ENCODE measurements around the gene STAC3. TPM values are rescaled to one million over a fixed set of nuclear protein-coding genes. Genes with fewer than 3 reads are reported as not detected.
"Not testable (repeated sequence)": the region's sequence is repeated elsewhere in the genome, so short reads cannot be mapped to it uniquely, and the experiment has no call there.

Gene STAC3
- 1 to 10 TPM in 8 of 9 donors, under 1 TPM in 1; 0.30 to 4.1 (median 2.4) TPM for total RNA-seq
- polyA plus RNA-seq, result 10 to 100 TPM in 1 of 3 donors, 1 to 10 TPM in 2; 2.0 to 10.5 (median 4.5) TPM
- long read RNA-seq, donor 1, result 0 reads
- long read RNA-seq, donor 2, partial matches to known transcripts, result 0 of 1 reads
- long read RNA-seq, donor 2, other reads (novel, unspliced or antisense), result 0 of 1 reads
- long read RNA-seq, donor 3, result 0 reads
- long read RNA-seq, donor 4, partial matches to known transcripts, result 1 of 1 reads
- long read RNA-seq, donor 4, other reads (novel, unspliced or antisense), result 0 of 1 reads
- long read RNA-seq, donor 5, partial matches to known transcripts, result 0 of 1 reads
- long read RNA-seq, donor 5, other reads (novel, unspliced or antisense), result 1 of 1 reads
- long read RNA-seq, donor 6, result 0 reads
- long read RNA-seq, donor 7, result 0 reads
- long read RNA-seq, donor 8, result 0 reads
- long read RNA-seq, donor 9, result 0 reads
- long read RNA-seq, donor 10, result 0 reads

DNA sequence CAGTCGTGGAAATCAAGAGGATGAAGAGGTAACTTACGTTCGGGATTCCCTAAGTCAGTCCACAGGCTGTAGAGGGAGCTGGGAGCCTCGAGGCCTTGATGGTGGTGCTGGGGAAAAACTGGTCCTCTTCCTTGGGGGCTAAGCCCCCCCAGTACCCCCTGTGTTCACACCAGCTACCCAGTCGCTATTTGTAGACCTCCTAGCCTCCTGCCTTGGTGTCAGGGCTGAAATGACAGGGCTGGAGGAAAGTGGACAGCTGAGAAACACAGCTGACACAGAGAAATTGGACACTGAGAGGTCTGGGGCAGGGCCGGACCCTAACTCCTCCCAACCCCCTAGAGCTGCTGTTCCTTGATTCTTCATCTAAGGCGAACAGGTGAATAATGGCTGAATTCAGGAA is at the start of gene STAC3:
TSS of gene STAC3 (minus strand) at position 232 of the 400 bp plus-strand sequence. CDS start 1,551 bp downstream, outside the sequence.
- H3K4me3 ChIP-seq, result no peak within 1 kb of the TSS
- no peak within 1 kb of the TSS for H3K27ac ChIP-seq
- WGBS, 4 donors, result 49 to 81% (median 71%) methylated on average over 7 of the region's 7 CpGs
- peaks cover 0 to 9% of the 10 kb centered on the region in 2 donors for H3K36me3 ChIP-seq (replicated peaks in 1 of 2)
- DNase-seq, result peak in 1 of 7 donors; percentile 42
- no peaks in the 10 kb centered on the region for H3K27me3 ChIP-seq
- intact Hi-C loops (cut with DNase I), result no loop called here
- no peak for TF ChIP-seq POLR2A (IDR thresholded peaks at IDR 0.05)
- TF ChIP-seq, protein P1, sequence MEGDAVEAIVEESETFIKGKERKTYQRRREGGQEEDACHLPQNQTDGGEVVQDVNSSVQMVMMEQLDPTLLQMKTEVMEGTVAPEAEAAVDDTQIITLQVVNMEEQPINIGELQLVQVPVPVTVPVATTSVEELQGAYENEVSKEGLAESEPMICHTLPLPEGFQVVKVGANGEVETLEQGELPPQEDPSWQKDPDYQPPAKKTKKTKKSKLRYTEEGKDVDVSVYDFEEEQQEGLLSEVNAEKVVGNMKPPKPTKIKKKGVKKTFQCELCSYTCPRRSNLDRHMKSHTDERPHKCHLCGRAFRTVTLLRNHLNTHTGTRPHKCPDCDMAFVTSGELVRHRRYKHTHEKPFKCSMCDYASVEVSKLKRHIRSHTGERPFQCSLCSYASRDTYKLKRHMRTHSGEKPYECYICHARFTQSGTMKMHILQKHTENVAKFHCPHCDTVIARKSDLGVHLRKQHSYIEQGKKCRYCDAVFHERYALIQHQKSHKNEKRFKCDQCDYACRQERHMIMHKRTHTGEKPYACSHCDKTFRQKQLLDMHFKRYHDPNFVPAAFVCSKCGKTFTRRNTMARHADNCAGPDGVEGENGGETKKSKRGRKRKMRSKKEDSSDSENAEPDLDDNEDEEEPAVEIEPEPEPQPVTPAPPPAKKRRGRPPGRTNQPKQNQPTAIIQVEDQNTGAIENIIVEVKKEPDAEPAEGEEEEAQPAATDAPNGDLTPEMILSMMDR (IDR thresholded peaks at IDR 0.05), result no peak
- H3K4me1 ChIP-seq (replicated peaks in 1 of 2), result no peaks in the 10 kb centered on the region
- H3K9me3 ChIP-seq (replicated peaks in 1 of 3), result no peaks in the 10 kb centered on the region

DNA sequence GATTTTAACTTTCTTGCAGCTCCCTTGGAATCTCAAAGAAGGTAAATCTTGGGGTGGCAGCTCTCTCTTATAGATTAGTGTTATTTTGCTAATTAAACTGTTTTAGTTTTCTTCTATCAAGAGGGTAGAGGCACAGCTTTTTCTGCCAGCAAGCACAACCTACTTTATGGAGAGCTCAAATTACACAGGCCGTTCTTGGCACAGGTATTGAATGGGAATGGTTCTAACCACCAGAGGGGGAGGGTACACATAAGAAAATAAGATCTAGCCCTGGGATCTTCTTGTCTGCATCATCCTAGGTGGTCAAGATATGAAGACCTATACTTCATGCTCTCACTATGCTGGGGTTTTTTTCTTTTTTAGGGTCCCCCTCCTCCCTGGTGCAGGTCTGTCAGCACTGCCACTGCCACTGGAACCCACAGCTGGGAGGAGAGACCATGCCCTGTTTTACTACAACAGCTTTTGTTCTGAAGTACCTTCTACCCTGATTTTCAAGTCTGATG is 48.6 kb upstream of the STAC3 start:
- no peaks in the 10 kb centered on the region for H3K27me3 ChIP-seq
- 38 to 76% (median 56%) methylated on average over 1 of the region's 1 CpG for WGBS, 4 donors
- no peak overlapping the region for H3K27ac ChIP-seq
- no peaks in the 10 kb centered on the region for H3K4me1 ChIP-seq (replicated peaks in 1 of 2)
- H3K36me3 ChIP-seq (replicated peaks in 1 of 2), result peaks cover 0 to 38% of the 10 kb centered on the region in 2 donors
- DNase-seq, result no peak
- intact Hi-C loops (cut with DNase I), result no loop called here
- TF ChIP-seq, protein P1 (IDR thresholded peaks at IDR 0.05), result no peak
- no peak for TF ChIP-seq POLR2A (IDR thresholded peaks at IDR 0.05)
- H3K4me3 ChIP-seq, result no peak overlapping the region
- no peaks in the 10 kb centered on the region for H3K9me3 ChIP-seq (replicated peaks in 1 of 3)

DNA sequence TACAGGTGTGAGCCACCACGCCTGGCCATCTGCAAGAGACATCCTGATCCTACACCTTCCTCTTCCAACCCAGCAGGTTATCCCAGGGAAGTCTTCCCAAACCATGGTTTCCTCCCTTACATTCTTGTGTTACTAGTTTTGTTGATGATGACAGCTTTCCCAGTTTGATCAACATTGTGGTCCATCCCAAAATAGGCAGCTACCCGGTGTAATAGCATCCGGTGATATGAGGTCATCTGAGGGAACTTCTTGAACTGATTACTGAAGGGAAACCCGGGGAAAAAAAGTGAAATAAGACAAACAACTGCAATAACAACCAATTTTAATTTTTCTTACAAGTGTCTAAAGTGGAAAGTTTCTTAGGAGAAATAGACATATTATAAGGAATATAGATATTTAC is 45.3 kb upstream of the STAC3 start:
- H3K36me3 ChIP-seq (replicated peaks in 1 of 2), result peaks cover 0 to 50% of the 10 kb centered on the region in 2 donors
- no peak overlapping the region for H3K4me3 ChIP-seq
- no peaks in the 10 kb centered on the region for H3K27me3 ChIP-seq
- no peak for TF ChIP-seq POLR2A (IDR thresholded peaks at IDR 0.05)
- TF ChIP-seq, protein P1 (IDR thresholded peaks at IDR 0.05), result no peak
- 89 to 95% (median 93%) methylated on average over 4 of the region's 4 CpGs for WGBS, 4 donors
- no peaks in the 10 kb centered on the region for H3K4me1 ChIP-seq (replicated peaks in 1 of 2)
- H3K9me3 ChIP-seq (replicated peaks in 1 of 3), result no peaks in the 10 kb centered on the region
- no peak for DNase-seq
- intact Hi-C loops (cut with DNase I), result no loop called here
- H3K27ac ChIP-seq, result no peak overlapping the region

DNA sequence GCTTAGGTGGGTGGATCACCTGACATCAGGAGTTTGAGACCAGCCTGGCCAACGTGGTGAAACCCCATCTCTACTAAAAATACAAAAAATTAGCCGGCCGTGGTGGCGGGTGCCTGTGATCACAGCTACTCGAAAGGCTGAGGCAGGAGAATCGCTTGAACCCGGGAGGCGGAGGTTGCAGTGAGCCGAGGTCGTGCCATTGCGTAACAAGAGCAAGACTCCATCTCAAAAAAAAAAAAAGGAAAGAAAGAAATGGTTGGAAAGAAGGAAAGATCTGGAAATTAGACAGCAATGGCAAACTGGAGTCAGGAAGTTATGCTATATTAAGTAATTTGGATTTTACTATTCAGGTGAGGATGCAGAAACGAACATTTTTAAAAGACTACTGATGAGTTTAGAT is 31.1 kb upstream of the STAC3 start:
- H3K36me3 ChIP-seq (replicated peaks in 1 of 2), result peaks cover 0 to 53% of the 10 kb centered on the region in 2 donors
- intact Hi-C loops (cut with DNase I); H3K4me3 ChIP-seq; DNase-seq; H3K27ac ChIP-seq; H3K27me3 ChIP-seq; H3K9me3 ChIP-seq (replicated peaks in 1 of 3): not testable (repeated sequence)
- WGBS, 4 donors, result 87 to 94% (median 88%) methylated on average over 12 of the region's 12 CpGs
- H3K4me1 ChIP-seq (replicated peaks in 1 of 2), result peaks cover 9 to 14% of the 10 kb centered on the region in 2 donors

Measured in adrenal gland (tissue), 19 donors.